Measurements from ENCODE around the gene PYGO2.

PYGO2 gene

DNA sequence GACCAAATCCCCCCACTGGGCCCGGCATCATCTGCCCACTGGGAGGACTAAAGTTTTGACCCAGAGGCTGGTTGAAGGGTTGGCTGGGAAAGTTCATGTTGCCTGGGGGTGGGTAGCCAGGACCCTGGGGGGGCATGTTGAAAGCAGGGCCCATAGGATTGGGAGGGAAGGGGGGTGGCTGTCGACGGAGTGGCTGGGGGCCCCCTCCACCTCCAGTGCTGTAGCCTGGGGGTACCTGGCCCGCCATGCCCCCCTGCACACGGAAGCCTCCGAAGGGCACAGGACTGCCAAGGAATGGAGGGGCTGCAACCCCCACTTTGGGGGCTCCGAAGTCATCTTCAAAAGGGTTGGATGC, 2.2 kb downstream of the PYGO2 start:
- DNase-seq = no peak

DNA sequence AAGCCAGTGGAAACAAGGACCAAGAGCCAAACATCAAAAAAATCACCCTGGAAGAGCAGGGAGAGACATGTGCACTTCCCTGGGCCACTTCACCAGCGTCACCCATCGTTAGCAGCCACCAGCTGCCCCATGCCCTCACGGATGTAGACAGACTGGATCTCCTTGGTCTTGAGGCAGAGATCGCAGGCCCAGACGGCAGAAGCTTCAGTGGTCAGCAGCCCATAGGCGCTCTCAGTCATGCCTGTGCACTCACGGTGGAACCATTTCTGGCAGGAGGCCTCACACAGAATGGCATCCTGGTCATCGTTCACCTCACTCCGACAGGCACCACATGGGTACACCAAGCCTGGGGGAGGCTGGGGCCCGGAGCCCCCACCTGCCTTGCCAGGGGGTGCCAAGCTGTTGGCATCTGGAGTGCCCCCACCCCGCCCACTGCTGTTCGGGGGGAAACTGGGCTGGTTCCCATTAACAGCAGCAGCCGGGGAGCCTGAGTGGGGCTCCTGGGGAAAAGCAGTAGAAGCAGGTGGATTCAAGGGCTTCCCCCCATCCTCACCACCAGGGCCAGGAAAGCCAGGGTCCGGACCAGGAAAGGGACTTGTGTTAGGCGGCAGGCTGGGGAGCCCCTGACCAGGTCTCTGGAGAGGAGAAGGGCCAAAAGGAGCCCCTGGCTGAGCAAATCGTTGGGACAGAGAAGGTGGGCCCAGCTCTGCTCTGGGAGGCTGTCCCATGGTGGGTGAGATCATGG, 2.7 kb downstream of the PYGO2 start:
- no peak for DNase-seq

GRCh38 chr1:154958036-154958435, 3.5 kb downstream of the PYGO2 start:
- DNase-seq = no peak

- DNase-seq = no peak
Measured at GRCh38 chr1:154957091-154957657, 4.4 kb downstream of the PYGO2 start.

GRCh38 chr1:154956544-154956941, 5.0 kb downstream of the PYGO2 start:
- DNase-seq = no peak

DNA sequence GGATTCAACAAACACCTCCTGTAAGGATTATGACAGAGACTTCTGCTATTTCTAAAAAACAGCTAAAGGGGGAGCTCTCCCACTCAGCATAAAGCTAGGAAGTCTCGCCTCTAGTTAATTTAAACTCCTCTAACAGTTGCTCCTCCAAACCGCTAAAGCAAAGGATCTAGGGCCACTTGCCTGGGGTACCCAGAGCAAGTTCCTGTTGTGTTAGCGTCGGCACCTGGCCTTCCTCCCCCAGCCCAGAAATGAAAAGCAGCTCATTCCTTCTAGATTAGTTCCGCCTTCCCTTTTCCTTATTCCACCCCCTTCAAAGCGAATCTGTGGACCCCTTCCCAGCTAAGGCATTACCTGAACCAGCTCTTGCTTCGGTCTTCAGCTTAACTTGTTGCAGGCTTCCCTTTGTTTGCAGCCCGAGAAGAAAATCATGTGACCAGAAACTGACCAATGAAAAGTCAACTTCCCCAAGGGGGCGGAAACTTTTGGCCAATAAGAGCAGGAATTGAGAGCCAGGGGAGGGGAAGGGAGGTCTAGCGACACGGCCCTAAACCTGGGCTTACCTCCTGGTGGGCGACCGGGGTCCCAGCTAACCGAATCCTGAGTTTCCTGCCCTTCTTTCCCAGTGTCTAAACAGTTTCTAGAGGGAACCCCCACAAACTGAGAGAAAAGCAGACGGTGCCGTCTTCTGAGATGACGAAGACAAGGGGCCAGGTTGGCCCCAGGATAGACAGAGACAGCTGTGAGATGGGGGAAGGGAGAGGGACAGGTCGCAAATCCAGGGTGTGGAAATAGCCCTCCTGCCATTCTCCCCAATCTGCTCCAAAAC, 5.7 kb downstream of the PYGO2 start, which contains the start of gene PBXIP1:
Gene PBXIP1, minus strand, starts transcription at position 382 of the 826 bp plus-strand sequence. CDS start 2,378 bp downstream, outside the sequence.
- DNase-seq = peak; percentile 59

- DNase-seq = peak; percentile 49
Measured at GRCh38 chr1:154955039-154955717, 6.4 kb downstream of the PYGO2 start.

- DNase-seq = no peak
Measured at GRCh38 chr1:154954541-154954940, 7.0 kb downstream of the PYGO2 start.

- DNase-seq = no peak
Measured at GRCh38 chr1:154953611-154954038, 8.0 kb downstream of the PYGO2 start.

DNA sequence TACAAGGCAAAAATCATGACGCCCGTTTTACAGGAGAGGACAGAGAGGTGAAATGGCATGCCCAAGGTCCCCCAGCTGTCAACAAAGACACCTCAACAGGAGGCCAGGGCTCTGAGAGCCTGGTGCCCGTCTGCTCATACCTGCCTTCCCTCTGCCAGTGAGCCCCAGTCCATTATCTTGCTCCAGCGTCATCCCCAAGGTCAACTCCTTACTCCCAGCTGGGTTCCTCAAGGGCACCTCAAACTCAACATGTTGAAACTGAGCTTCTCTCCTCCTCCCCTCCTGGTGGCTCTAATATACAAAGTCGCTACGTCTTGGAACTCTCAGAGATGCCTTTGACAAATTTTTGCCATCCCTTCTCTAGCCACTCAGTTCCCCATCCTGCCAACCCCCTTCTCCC, 8.9 kb downstream of the PYGO2 start:
- DNase-seq = no peak

DNA sequence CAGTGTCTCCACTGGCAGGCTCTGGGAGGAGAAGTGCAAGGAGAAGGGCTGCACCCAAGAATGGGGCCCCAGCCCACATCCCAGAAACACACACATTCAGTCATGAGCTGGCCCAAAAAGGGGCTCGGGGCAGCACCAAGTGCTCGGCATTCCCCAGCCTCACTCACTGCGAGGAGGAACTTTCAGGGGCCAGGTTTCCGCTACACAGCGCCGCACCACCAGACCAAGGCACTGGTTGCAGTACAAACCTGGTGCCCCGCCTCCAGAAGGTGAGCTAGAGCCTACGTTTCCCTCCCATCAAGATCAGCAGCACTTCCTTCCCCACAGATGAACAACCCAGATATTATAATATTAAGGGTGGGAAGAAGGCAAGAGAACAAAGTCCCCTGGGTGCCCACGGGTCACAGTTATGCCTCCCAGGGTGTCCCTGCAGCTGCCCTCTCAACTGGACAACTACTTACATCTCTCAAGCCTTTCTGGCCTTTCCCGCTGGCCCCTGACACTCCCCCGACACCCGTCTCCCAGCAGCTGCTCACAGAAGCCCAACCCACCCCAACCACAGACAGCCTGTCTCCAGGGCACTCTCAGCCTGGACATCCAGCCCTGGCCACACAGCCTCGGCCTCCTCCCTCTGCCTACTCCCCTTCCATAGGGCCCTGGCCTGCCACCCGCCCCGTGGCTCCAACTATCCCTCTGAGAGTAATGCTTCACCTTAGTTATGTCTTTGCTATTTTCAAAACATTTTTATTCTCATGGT, 9.5 kb downstream of the PYGO2 start:
- no peak for DNase-seq

GRCh38 chr1:154948079-154948478, 13.5 kb downstream of the PYGO2 start:
- DNase-seq = no peak

- no peak for DNase-seq
Measured at GRCh38 chr1:154945962-154946850, 15.4 kb downstream of the PYGO2 start.

DNA sequence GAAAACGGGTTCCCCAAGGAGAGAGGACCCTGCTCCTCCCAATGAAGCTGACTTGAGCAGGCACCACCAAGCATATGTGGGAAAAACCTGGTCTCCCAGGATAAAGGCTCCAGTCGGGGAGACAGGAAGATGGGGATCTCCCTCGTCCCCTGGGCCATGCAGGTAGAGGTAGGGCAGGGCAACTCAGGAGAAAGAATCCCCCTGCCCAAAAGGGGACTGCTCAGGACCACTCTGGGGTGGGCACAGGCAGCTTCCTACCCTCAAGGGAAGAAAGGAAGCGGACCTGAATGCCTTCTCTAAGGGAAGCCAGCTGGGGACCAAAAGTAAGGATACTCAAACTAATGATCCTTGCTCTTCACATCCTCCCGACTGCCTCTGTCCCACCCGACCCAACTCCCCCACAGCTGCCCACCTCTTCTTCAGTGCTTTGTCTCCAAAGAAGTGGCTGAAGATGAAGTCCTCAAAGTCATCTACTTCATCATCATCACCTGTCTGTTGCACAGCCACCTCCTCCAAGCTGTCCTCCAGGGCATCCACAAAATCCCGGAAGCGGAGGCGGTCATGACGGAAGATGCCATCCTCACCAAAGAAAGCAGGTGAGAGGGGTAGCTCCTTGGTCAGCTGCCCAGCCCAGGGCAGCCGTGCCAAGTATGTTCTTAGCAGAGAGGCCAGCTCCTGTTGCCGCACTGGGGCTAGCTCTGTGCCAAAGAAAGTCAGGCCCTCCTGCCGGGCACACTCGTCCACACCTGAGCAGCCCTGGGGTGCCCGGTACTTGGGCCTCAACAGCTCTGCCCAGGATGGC, 16.2 kb downstream of the PYGO2 start:
- no peak for DNase-seq

DNA sequence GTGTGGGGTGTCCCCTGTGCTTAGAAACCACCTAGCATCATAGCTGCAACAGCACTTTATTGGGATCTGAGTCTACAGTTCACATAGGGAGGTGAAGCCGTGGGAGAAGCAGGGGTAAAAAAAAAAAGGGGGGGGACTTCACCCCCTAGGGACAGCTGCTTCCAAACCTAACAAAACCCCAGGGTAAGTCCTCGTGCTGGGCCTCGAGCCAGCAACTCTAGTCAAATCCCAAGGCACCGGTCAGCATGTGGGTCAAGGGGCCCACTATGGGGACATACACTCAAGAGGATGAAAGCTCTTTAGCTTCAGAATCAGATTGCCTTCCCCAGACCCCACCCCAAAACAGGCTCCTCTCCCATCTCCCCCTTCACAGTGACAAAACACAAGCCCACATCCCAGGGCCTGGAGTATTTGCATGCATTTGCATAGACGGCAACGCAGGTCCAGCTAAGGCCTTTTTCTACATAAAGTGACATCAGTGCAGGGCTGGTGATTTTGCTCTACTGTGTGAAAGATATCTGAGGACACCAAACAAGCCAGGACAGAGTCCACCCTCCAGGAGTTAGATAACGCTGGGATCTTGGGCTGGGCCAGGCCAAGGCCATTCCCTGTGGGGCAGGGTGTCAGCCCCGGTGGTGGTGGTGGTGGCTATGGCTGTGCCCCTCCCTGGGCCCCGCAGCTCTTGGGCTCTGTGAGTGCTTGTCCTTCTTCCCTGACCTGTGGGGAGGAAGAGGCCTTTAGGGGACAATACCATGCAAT, 17.0 kb downstream of the PYGO2 start:
- no peak for DNase-seq

DNA sequence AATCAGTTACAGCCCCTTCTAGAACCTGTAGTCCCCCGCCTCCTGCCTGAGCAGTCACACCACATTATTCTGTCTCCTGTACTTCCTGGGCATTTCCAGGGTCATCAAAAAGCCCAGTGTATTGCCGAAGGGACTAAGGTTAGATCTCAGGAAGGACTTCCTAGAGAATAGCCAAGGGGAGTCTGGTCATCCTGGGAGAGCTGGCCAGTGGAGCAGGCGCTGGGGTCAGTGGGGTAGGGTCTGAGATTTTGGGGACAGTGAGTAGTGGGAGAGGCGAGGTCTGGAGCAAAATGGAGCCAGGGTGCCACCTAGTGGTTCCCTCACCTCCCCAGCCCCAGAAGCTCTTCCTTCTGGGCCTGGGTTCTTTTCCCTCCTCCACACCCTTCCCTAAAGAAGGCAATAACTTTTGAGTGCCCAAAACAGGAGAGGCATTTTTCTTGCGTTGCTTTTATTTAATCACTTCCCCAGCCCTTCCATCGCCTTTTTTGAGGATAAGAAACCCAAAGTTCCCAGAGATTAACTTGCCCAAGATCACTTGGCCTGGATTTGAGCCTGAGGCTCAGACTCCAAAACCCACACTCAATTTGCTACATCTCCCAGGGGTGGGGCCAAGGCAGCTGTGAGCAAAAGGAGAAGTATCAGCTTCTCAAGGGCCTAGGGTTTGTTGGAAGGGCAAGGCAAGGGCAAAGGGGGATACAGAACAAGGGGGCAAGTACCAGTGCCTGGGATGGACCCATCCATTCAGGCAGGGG, 17.8 kb downstream of the PYGO2 start:
- DNase-seq = no peak

GRCh38 chr1:154941333-154942013, 20.1 kb downstream of the PYGO2 start:
- DNase-seq = no peak

- no peak for DNase-seq
Measured at GRCh38 chr1:154940651-154941194, 20.9 kb downstream of the PYGO2 start.
